GM12878 (cell line): ENCODE results near the gene TIFAB. TPM values are rescaled to one million over a fixed set of nuclear protein-coding genes. Genes with fewer than 3 reads are reported as not detected.

Source experiments
- ATAC-seq: fragments of 200-7000 bp; cut with Tn5 transposase; 3 replicates; pipeline ENCODE4 v1.9.1; 2020; ENCODE audit warnings: mild to moderate bottlenecking, moderate library complexity
- BruUV-seq: library from RNA; stranded (reverse); fragments of 400-500 nt; replicated peaks from 2 replicates; lab custom pipeline; 2021; lab: Mats Ljungman, UMichigan
- CTCF ChIA-PET: fragments of 300-600 bp; sonication (Branson Sonifier 250); formaldehyde crosslinking; extraction: SDS; loops from one replicate; lab custom pipeline; 2021; ENCODE audit warnings: inconsistent platforms; lab: Yijun Ruan, JAX
- POLR2A ChIA-PET: fragments of 350-600 bp; formaldehyde crosslinking; extraction: SDS; loops from one replicate; lab custom pipeline; 2021; ENCODE audit warnings: inconsistent platforms; lab: Charles Lee
- RAD21 ChIA-PET: fragments of 300-600 bp; sonication (Branson Sonifier 250); formaldehyde crosslinking; loops from one replicate; lab custom pipeline; 2023; ENCODE audit warnings: antibody characterized with exemption; ENCODE audit not compliant: unreplicated experiment; lab: Charles Lee
- SMC1A ChIA-PET: fragments of 300-600 bp; sonication (Branson Sonifier 250); formaldehyde crosslinking; loops from one replicate; lab custom pipeline; 2023; ENCODE audit not compliant: unreplicated experiment, uncharacterized antibody; lab: Charles Lee
- DNase-seq: peaks from one replicate; pipeline ENCODE4 v3.0.0-alpha.2; 2011; ENCODE audit warnings: low read depth, low spot score
- FAIRE-seq: peaks from 3 replicates; lab custom pipeline; 2011; peaks lifted over from hg19 to GRCh38; lab: Jason Lieb, UNC
- H2AFZ ChIP-seq: 2 replicates; pipeline ENCODE4 v1.6.0; 2011; ENCODE audit warnings: low read depth, low read length, control low read depth; ENCODE audit not compliant: control insufficient read depth
- H3K27ac ChIP-seq: 2 replicates; pipeline ENCODE4 v1.5.1; 2011; ENCODE audit warnings: control low read depth; ENCODE audit not compliant: control insufficient read depth, insufficient read depth
- H3K27me3 ChIP-seq, 2 experiments: replicated peaks in 1 of 2; 2 replicates each; pipeline versions ENCODE4 v1.6.0 to v1.6.1; 2011; ENCODE audit warnings: low read length in 1 of 2; ENCODE audit not compliant: control insufficient read depth in 2 of 2, insufficient read depth in 2 of 2
- H3K36me3 ChIP-seq, 2 experiments: 2 replicates each; pipeline ENCODE4 v1.5.1; 2011; ENCODE audit warnings: low read length in 1 of 2; ENCODE audit not compliant: control insufficient read depth in 2 of 2, insufficient read depth in 2 of 2
- H3K4me1 ChIP-seq: 2 replicates; pipeline ENCODE4 v1.6.1; 2011; ENCODE audit warnings: mild to moderate bottlenecking, low read length, moderate library complexity, mixed read lengths; ENCODE audit not compliant: control insufficient read depth, insufficient read depth
- H3K4me2 ChIP-seq: 2 replicates; pipeline ENCODE4 v1.6.0; 2011; ENCODE audit warnings: control low read depth; ENCODE audit not compliant: control insufficient read depth, insufficient read depth
- H3K4me3 ChIP-seq: fragments of 200-600 bp; sonication (generic); 2 replicates; pipeline ENCODE4 v1.5.1; 2016
- H3K79me2 ChIP-seq: 2 replicates; pipeline ENCODE4 v1.6.0; 2011; ENCODE audit warnings: low read length; ENCODE audit not compliant: control insufficient read depth, insufficient read depth
- H3K9ac ChIP-seq: 2 replicates; pipeline ENCODE4 v1.8.0; 2011; ENCODE audit warnings: low read length, control low read depth, mixed read lengths; ENCODE audit not compliant: control insufficient read depth, insufficient read depth
- H3K9me3 ChIP-seq: replicated peaks from 3 replicates; pipeline ENCODE4 v1.5.1; 2011; ENCODE audit warnings: mild to moderate bottlenecking, low read length; ENCODE audit not compliant: control insufficient read depth, insufficient read depth
- H4K20me1 ChIP-seq: 2 replicates; pipeline ENCODE4 v1.6.0; 2011; ENCODE audit not compliant: control insufficient read depth, insufficient read depth
- POLR2AphosphoS5 ChIP-seq: IDR thresholded peaks from 2 replicates; pipeline ENCODE4 v1.6.1; 2011; ENCODE audit warnings: mild to moderate bottlenecking, low read length, inconsistent platforms
- SUPT20H ChIP-seq: IDR thresholded peaks from 2 replicates; pipeline ENCODE4 v1.6.1; 2011; ENCODE audit warnings: low read depth, mild to moderate bottlenecking, low read length, moderate library complexity, borderline replicate concordance; ENCODE audit not compliant: control insufficient read depth
- ZBED1 ChIP-seq: IDR thresholded peaks from 2 replicates; pipeline ENCODE4 v1.6.1; 2016; ENCODE audit warnings: borderline replicate concordance
- WGBS: methylation state at CpG from one replicate; pipeline ENCODE4 v1.1.6; 2016; ENCODE audit warnings: low lambda C conversion rate; ENCODE audit not compliant: insufficient replicate concordance, insufficient coverage; ENCODE audit errors: missing lambda C conversion rate; 5-methylcytosine and 5-hydroxymethylcytosine counted together
- in situ Hi-C: fragments of 300-500 bp; cut with MboI; formaldehyde crosslinking; loops from 9 replicates; pipeline ENCODE4 v1.14.3; 2018; ENCODE audit warnings: mixed read lengths
- intact Hi-C: fragments of 100-400 bp; cut with micrococcal nuclease; formaldehyde crosslinking; loops from one replicate; pipeline ENCODE4 v1.14.2; 2022; ENCODE audit not compliant: unreplicated experiment
- polyA plus RNA-seq, 11 experiments: library from polyadenylated mRNA; depleted of rRNA in 4 of 11; unstranded in 6 of 11; stranded (reverse) in 5 of 11; fragments of >200 nt; fragmentation: Nextera tagmentation in 4 of 11; fragmentation: Illumina TruSeq in 1 of 11; extraction: Ambion mirVana in 4 of 11; extraction: Trizol in 1 of 11; gene quantifications; 1 replicate in 1 of 11; 2 replicates in 10 of 11; pipeline versions ENCODE4 v1.2.1 to v1.2.3, GENCODE V29; 2011 to 2016; ENCODE audit warnings: inconsistent platforms in 2 of 11, missing spikeins in 2 of 11, low read depth in 1 of 11
- total RNA-seq, 4 experiments: library from RNA; depleted of rRNA in 3 of 4; stranded (reverse); fragments of >200 nt in 3 of 4; fragmentation: Illumina TruSeq in 1 of 4; extraction: Trizol in 1 of 4; gene quantifications; 2 replicates each; pipeline versions ENCODE4 v1.2.1 to v1.2.3, GENCODE V29; 2013 to 2021
- TF ChIP-seq, protein P1 (sequence below): fragments of 450-650 bp; IDR thresholded peaks from 2 replicates; pipeline ENCODE4 v1.6.1; 2014; ENCODE audit warnings: mild to moderate bottlenecking
- TF ChIP-seq, protein P2 (sequence below): fragments of 450-650 bp; IDR thresholded peaks from 2 replicates; pipeline ENCODE4 v1.6.1; 2018; ENCODE audit warnings: mild to moderate bottlenecking, low read depth, moderate library complexity; ENCODE audit not compliant: partially characterized antibody
- TF ChIP-seq, protein P3 (sequence below): IDR thresholded peaks from 2 replicates; pipeline ENCODE4 v1.6.1; 2012; ENCODE audit warnings: improper control_type of control experiment, low read depth, low read length; ENCODE audit not compliant: insufficient replicate concordance

The TIFAB gene
- total and polyA plus RNA-seq, 10 of the 15 experiments (the other 5 are each of a cell fraction or from before 2014, with no cell fraction given): not detected

DNA sequence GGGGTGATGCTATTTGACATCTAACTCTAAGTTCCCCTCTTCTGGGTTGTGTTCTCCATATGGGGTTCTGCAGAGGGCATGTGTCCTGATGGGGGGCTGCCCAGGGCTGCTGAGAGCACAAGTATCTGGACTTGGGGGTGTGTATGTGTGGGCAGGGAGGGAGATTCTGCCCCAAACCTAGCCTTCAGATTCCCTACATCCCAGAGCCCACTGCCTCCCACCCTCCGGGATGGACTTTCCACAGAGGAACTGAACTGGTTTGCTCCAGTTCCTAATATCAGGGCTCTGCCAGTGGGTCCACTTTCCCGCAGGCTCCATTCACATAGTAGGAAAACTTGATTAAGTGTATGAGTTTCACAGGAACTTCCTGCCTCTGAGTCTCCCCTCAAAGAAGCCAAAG, 16.4 kb upstream of the TIFAB start (continued):
- TF ChIP-seq, protein P1, sequence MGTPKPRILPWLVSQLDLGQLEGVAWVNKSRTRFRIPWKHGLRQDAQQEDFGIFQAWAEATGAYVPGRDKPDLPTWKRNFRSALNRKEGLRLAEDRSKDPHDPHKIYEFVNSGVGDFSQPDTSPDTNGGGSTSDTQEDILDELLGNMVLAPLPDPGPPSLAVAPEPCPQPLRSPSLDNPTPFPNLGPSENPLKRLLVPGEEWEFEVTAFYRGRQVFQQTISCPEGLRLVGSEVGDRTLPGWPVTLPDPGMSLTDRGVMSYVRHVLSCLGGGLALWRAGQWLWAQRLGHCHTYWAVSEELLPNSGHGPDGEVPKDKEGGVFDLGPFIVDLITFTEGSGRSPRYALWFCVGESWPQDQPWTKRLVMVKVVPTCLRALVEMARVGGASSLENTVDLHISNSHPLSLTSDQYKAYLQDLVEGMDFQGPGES: no peak
- TF ChIP-seq, all 136 proteins: peak for 0

DNA sequence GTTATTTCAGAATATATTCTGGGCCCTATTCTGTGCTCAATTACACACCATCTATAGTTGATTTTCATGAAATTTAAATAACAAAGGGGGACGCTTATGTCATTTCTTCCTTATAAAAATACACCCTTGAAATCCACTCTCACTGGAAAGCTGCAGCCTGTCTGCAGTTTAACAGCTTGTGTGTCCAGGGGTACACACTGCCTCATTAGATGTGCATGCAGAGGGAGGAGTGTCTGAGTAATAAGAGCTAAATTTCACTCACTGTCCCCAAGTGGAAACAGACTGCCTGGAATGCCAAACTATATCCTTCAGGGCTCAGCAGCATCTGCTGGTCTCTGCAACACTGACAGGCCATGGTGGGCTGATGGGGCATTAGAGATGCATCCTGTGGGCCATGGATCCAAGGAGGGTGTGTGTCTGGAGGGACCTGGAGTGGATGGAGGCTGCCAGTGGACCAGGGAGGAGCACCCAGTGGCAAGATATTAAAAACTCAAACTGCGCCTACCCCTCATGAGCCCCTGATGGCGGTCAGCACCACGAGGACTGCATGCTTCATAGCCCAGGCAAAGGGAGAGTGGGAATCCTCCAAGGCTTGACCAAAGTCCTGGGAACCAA, 15.8 kb upstream of the TIFAB start:
- in situ Hi-C loops (loop anchor here (5.0 kb wide), 1 partner anchor 84 kb away; no protein-coding TSS in a partner anchor), intact Hi-C loops (loop anchor here (2.0 kb wide), 1 partner anchor 99 kb away; no protein-coding TSS in a partner anchor)

More for the DNA sequence above, 15.8 kb upstream of the TIFAB start:
- DNase-seq: no peak
- Histone ChIP-seq H3K27ac (no peak overlapping the region), H3K79me2 (no peaks in the 10 kb centered on the region)
- FAIRE-seq: no peak
- CTCF ChIA-PET: interaction anchor here (4.2 to 16.3 kb wide), 3 partner anchors 11 to 95 kb away, joined by 45 to 363 read pairs (median 203); no protein-coding TSS in a partner anchor
- no TSS peak for BruUV-seq
- no peak for TF ChIP-seq POLR2AphosphoS5
- TF ChIP-seq, protein P2, sequence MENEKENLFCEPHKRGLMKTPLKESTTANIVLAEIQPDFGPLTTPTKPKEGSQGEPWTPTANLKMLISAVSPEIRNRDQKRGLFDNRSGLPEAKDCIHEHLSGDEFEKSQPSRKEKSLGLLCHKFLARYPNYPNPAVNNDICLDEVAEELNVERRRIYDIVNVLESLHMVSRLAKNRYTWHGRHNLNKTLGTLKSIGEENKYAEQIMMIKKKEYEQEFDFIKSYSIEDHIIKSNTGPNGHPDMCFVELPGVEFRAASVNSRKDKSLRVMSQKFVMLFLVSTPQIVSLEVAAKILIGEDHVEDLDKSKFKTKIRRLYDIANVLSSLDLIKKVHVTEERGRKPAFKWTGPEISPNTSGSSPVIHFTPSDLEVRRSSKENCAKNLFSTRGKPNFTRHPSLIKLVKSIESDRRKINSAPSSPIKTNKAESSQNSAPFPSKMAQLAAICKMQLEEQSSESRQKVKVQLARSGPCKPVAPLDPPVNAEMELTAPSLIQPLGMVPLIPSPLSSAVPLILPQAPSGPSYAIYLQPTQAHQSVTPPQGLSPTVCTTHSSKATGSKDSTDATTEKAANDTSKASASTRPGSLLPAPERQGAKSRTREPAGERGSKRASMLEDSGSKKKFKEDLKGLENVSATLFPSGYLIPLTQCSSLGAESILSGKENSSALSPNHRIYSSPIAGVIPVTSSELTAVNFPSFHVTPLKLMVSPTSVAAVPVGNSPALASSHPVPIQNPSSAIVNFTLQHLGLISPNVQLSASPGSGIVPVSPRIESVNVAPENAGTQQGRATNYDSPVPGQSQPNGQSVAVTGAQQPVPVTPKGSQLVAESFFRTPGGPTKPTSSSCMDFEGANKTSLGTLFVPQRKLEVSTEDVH: no peak
- TF ChIP-seq ZBED1: no peak
- no peak for TF ChIP-seq SUPT20H
- TF ChIP-seq, protein P3, sequence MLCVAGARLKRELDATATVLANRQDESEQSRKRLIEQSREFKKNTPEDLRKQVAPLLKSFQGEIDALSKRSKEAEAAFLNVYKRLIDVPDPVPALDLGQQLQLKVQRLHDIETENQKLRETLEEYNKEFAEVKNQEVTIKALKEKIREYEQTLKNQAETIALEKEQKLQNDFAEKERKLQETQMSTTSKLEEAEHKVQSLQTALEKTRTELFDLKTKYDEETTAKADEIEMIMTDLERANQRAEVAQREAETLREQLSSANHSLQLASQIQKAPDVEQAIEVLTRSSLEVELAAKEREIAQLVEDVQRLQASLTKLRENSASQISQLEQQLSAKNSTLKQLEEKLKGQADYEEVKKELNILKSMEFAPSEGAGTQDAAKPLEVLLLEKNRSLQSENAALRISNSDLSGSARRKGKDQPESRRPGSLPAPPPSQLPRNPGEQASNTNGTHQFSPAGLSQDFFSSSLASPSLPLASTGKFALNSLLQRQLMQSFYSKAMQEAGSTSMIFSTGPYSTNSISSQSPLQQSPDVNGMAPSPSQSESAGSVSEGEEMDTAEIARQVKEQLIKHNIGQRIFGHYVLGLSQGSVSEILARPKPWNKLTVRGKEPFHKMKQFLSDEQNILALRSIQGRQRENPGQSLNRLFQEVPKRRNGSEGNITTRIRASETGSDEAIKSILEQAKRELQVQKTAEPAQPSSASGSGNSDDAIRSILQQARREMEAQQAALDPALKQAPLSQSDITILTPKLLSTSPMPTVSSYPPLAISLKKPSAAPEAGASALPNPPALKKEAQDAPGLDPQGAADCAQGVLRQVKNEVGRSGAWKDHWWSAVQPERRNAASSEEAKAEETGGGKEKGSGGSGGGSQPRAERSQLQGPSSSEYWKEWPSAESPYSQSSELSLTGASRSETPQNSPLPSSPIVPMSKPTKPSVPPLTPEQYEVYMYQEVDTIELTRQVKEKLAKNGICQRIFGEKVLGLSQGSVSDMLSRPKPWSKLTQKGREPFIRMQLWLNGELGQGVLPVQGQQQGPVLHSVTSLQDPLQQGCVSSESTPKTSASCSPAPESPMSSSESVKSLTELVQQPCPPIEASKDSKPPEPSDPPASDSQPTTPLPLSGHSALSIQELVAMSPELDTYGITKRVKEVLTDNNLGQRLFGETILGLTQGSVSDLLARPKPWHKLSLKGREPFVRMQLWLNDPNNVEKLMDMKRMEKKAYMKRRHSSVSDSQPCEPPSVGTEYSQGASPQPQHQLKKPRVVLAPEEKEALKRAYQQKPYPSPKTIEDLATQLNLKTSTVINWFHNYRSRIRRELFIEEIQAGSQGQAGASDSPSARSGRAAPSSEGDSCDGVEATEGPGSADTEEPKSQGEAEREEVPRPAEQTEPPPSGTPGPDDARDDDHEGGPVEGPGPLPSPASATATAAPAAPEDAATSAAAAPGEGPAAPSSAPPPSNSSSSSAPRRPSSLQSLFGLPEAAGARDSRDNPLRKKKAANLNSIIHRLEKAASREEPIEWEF: no peak
- TF ChIP-seq, all 136 proteins: peak for 0
- Histone ChIP-seq H2AFZ (no peak overlapping the region), H3K4me3 (no peak overlapping the region), H3K4me1 (no peaks in the 10 kb centered on the region; the same call in 1 of the 2 replicates), H3K36me3 (no peaks in the 10 kb centered on the region), H3K9ac (no peak overlapping the region), H3K27me3 (peaks cover 0 to 3% of the 10 kb centered on the region in 2 experiments; a peak in 2 of 4 replicates), H4K20me1 (no peaks in the 10 kb centered on the region), H3K4me2 (no peak overlapping the region), H3K9me3 (no peaks in the 10 kb centered on the region)
- ChIA-PET RAD21 (no interaction called here), SMC1A (no interaction called here), POLR2A (no interaction called here)
- 22% methylated on average over 4 of the region's 4 CpGs for WGBS
- ATAC-seq: no peak
